Measurements from ENCODE around the gene LGR6.

DNA sequence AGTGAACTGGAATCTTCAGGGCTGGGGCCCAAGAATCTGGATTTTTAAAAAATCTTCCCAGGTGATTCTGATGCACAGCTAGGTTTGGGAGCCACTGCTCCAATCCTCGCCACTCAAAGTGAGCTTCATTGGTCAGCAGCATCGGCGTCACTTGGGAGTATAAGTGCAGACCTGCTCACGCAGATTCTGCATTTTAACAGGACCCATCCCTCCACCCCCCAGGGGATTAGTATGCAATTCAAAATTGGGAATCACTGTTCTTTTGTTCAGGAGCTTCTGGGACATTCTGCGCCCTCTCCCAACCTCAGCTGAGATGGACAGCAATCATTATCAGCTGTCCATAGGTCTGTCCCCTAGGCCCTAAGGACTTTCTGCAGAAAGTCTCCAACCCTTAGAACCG is 53.5 kb downstream of the LGR6 start:
- no peak for TF ChIP-seq EZH2 (IDR thresholded peaks at IDR 0.05; ENCODE audit: borderline replicate concordance)
- TF ChIP-seq, protein P1, sequence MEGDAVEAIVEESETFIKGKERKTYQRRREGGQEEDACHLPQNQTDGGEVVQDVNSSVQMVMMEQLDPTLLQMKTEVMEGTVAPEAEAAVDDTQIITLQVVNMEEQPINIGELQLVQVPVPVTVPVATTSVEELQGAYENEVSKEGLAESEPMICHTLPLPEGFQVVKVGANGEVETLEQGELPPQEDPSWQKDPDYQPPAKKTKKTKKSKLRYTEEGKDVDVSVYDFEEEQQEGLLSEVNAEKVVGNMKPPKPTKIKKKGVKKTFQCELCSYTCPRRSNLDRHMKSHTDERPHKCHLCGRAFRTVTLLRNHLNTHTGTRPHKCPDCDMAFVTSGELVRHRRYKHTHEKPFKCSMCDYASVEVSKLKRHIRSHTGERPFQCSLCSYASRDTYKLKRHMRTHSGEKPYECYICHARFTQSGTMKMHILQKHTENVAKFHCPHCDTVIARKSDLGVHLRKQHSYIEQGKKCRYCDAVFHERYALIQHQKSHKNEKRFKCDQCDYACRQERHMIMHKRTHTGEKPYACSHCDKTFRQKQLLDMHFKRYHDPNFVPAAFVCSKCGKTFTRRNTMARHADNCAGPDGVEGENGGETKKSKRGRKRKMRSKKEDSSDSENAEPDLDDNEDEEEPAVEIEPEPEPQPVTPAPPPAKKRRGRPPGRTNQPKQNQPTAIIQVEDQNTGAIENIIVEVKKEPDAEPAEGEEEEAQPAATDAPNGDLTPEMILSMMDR (IDR thresholded peaks at IDR 0.05; ENCODE audit: poor library complexity), result no peak

Measured in hepatocyte (in vitro differentiated cells).